PFSK-1 (cell line): ENCODE data around the gene KLF1.

Experiments used
- REST ChIP-seq, 2 experiments: IDR thresholded peaks; 2 replicates each; pipeline versions ENCODE4 v1.6.1 to v1.8.0; 2011 to 2012; ENCODE audit warnings: low read depth in 2 of 2, low read length in 2 of 2, control low read depth in 1 of 2, inconsistent platforms in 1 of 2, mild to moderate bottlenecking in 1 of 2, moderate library complexity in 1 of 2; ENCODE audit not compliant: insufficient read depth in 1 of 2
- SIN3A ChIP-seq: IDR thresholded peaks from 2 replicates; pipeline ENCODE4 v1.6.1; 2012; ENCODE audit warnings: mild to moderate bottlenecking, low read length, moderate library complexity, borderline replicate concordance; ENCODE audit not compliant: insufficient read depth

GRCh38 chr19:12838886-12839756, 47.9 kb downstream of the KLF1 start:
- TF ChIP-seq SIN3A (no peak), REST (IDR thresholded peaks at IDR 0.05; ENCODE audit: insufficient read depth in 1 of 2, low read depth in 2 of 2, low read length in 2 of 2) (no peak)
